NCI-H510A treated with DMSO at 0.1 percent for 48 hours (cell line): ENCODE results near the gene CDK5RAP3.
"Not testable (repeated sequence)": the region's sequence is repeated elsewhere in the genome, so short reads cannot be mapped to it uniquely, and the experiment has no call there.

Experiments
- DNase-seq: peaks from one replicate; lab custom pipeline; 2025; lab: John Stamatoyannopoulos, UW

The CDK5RAP3 gene

GRCh38 chr17:47970725-47971499, at the start of gene CDK5RAP3:
TSS of gene CDK5RAP3 (plus strand) at chr17:47971113. CDS start at chr17:47971147, 34 bp downstream.
- peak; percentile 100 for DNase-seq

DNA sequence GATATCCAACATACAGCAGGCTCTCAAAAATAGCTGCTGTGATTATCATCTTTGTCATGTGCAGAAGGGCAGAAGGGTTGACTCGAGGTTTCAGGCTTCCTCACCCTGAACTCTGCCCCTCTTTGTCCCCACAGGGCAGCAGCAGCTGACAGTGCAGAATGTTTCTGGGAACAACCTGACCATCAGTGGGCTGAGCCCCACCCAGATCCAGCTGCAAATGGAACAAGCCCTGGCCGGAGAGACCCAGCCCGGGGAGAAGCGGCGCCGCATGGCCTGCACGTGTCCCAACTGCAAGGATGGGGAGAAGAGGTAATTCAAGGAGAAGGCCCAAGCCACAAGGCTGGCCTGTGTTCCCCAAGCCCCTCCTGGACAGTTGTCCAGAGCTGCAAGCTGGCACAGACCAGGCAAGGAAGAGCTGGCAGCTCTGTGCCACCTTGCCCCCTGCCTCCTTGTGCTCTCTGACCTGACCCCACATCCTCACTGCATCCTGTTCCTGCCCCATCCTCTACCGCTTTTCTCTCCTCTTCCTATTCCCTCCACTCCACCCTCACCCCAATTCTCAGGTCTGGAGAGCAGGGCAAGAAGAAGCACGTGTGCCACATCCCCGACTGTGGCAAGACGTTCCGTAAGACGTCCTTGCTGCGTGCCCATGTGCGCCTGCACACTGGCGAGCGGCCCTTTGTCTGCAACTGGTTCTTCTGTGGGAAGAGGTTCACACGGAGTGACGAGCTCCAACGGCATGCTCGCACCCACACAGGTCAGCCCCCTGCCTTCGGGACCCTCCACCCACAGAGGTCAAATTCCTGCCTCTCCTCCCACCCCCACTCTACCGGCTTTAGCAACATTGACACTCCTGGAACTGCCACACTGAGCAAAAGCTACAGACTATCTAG, 45.9 kb upstream of the CDK5RAP3 start:
- DNase-seq: no peak

- no peak for DNase-seq
Measured at GRCh38 chr17:47925678-47925988, 45.3 kb upstream of the CDK5RAP3 start.

DNA sequence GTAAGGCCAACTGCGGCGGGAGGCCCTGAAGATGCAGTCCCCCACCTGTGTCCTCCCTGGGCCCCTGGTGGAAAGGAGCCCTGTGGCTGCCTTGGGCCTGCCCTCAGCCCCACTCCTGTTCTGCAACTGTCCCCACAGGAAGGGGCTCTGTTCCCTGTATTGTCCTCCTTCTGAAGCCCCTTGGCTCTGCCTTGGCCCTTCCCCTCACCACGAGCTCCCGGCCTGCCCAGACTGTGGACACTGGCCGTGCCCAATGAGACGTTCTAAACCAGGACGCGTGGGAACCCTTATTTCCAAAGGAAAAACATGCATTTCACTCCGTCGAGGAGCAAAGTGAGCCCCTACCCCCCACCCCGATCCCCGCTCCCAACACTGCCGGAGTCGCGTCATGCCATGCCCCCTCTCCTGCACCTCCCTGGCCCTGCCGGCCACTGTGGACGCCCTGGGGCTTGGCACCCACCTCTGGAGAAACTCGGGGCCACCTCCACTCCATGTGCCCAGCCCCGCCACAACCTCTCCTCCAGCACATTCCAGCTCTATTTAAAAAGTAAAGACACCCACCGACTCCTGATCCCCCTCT, 43.0 kb upstream of the CDK5RAP3 start:
- no peak for DNase-seq

- DNase-seq: no peak
Measured at GRCh38 chr17:47928415-47928814, 42.5 kb upstream of the CDK5RAP3 start.

- DNase-seq: no peak
Measured at GRCh38 chr17:47929218-47930000, 41.5 kb upstream of the CDK5RAP3 start.

GRCh38 chr17:47931848-47932247, 39.1 kb upstream of the CDK5RAP3 start:
- no peak for DNase-seq

GRCh38 chr17:47934856-47935255, 36.1 kb upstream of the CDK5RAP3 start:
- no peak for DNase-seq

GRCh38 chr17:47935468-47935867, 35.4 kb upstream of the CDK5RAP3 start:
- not testable (repeated sequence) for DNase-seq

GRCh38 chr17:47935961-47936360, 35.0 kb upstream of the CDK5RAP3 start:
- no peak for DNase-seq

GRCh38 chr17:47937941-47938340, 33.0 kb upstream of the CDK5RAP3 start:
- DNase-seq: no peak

- DNase-seq: peak; percentile 100
Measured at GRCh38 chr17:47941246-47942095, 29.4 kb upstream of the CDK5RAP3 start, which contains the start of gene PNPO. TSS of gene PNPO (plus strand) at chr17:47941571. CDS start at chr17:47941676, 105 bp downstream.

DNA sequence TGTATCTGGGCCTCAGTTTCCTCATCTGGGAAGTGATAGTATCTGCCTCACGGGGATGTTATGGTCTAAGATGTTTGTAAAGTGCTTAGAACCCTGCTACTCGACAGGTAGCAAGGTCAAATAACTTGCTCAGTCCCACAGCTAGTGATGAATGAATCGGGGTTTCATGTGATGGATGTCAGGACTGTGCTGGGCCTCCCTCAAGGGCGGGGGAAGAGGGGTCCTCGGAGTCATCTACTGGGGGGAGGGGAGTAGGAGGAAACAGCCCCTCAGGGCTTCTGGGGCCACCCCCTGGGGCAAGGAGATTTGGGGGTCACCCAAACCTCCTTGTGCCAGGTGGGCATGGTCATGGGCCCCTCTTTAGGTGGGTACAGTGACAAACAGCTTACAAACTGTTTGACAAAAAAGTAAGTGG, 28.8 kb upstream of the CDK5RAP3 start:
- DNase-seq: no peak

GRCh38 chr17:47942568-47942967, 28.3 kb upstream of the CDK5RAP3 start:
- DNase-seq: no peak

DNA sequence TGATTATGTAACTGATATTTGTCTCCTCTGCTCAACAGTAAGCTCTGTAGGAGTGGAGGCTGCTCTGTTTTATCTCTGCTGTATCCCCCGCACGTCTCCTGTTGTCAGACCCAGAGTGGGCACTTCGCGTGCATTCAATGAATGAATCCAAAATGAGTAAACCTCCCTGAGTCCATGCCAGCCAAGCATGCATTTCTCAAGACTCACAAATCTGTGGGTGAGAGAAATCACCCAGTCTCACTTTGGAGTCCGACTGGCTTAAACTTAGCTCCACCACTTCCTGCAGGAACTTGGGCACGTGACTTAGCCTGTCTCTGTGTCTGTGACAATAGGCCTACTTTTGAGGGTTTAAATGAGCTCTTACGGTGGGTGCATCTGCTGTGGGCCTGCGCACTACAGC, 25.8 kb upstream of the CDK5RAP3 start:
- DNase-seq: no peak

DNA sequence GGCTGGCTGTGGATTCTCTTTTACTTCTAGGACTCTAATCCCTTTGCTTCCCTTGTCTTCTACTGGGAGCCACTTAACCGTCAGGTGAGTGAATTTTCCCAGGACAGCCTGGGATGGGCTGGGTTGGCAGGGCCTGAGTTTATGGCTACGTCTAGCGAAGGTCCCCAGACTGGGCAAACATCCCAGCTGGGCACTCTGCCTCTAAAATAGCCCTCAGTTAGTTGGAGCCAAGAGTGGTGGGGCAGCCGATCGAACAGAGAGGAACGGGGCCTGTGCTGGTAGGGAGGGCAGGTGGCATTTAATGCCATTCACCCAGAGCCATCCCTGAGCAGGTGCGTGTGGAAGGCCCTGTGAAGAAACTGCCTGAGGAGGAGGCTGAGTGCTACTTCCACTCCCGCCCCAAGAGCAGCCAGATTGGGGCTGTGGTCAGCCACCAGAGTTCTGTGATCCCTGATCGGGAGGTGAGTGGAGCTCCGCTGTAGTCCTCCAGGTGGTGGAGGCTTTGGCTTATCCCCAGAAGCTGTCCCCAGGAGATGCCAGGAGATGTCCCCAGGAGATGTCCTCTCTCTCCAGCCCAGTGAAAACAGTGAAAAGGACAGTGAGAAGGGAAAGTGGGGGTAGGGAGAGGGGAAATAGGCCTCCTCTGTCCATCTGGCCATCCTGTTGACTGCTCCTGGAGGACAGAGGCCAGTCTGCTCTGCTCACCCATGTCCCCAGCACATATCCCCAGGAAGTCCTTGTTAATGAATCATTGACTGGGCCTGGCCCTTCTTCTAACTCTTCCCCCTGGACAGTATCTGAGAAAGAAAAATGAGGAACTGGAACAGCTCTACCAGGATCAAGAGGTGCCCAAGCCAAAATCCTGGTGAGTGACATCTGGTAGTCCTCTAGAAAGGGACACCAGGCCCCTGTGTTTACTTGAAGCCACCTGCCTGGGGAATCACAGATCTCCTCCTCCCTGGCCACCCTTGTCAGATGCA, 25.1 kb upstream of the CDK5RAP3 start:
- DNase-seq: no peak

DNA sequence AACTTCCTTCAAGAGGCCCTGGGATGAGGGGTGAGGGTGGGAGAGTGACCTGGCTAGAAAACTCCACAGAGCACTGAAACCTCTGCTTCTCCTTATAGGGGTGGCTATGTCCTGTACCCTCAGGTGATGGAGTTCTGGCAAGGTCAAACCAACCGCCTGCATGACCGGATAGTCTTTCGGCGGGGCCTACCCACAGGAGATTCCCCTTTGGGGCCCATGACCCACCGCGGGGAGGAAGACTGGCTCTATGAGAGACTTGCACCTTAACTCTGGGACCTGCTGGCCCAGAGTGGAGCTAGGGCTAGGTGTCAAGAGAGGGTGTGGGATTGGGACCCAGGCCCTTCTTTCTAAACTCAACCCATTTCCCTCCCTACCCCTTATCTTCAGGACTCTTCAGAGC, 24.4 kb upstream of the CDK5RAP3 start:
- no peak for DNase-seq

- DNase-seq: peak; percentile 97
Measured at GRCh38 chr17:47946929-47947397, 23.9 kb upstream of the CDK5RAP3 start.

DNA sequence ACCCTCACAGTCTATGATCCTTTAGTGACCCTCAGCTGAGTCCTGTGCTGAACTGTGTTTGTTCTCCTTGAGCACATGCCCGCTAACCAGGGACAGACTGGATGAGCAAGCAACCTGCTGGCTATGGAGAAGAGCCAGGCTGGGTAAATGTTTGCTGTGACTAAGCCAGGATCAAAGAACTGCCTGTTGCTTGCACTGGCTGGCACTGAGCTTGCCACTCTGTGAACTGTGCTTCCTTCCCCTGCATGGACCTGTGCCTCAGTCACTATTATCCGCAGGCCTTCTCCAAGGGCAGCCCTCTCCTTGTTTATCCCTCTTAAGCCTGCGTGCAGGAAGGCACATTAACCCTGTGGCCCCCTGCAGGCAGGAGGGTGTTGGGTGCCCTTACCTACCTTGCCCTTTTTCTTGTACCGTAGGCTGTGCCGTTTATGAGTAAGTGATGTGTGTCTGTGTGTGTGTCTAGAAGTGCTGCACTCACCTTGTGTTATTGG, 22.2 kb upstream of the CDK5RAP3 start:
- DNase-seq: no peak
